Measurements from ENCODE around the gene PSMA4. TPM values are rescaled to one million over a fixed set of nuclear protein-coding genes. Genes with fewer than 3 reads are reported as not detected.
"Not testable (repeated sequence)": the region's sequence is repeated elsewhere in the genome, so short reads cannot be mapped to it uniquely, and the experiment has no call there.

Gene PSMA4
- total RNA-seq, 2 donors from 2014 or later, result 66.2 to 97.5 TPM

DNA sequence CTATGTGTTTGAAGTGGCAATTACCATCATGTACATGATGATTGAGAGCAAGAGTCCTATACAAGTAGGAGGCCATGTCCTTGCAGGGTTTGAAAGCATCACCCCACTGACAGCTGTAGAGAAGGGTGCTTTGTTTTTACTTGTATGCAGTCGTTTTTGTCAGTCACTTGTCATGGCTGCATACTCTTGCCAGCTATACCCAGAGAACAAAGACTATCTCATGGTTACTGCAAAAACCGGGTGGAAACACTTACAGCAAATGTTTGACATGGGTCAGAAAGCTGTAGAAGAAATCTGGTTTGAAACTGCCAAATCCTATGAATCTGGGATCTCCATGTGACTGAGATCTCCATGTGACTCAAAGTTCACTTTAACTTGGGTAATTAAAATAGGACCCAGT lies 6.9 kb upstream of the PSMA4 start:
- Histone ChIP-seq H3K27ac (no peak overlapping the region), H3K36me3 (no peaks in the 10 kb centered on the region), H3K9me3 (no peaks in the 10 kb centered on the region), H3K4me3 (no peak overlapping the region), H3K4me1 (ENCODE audit: control insufficient read depth in 1 of 2, low read depth in 2 of 2) (no peaks in the 10 kb centered on the region), H3K27me3 (replicated peaks; ENCODE audit: insufficient read depth) (no peaks in the 10 kb centered on the region)
- TF ChIP-seq, protein P1, sequence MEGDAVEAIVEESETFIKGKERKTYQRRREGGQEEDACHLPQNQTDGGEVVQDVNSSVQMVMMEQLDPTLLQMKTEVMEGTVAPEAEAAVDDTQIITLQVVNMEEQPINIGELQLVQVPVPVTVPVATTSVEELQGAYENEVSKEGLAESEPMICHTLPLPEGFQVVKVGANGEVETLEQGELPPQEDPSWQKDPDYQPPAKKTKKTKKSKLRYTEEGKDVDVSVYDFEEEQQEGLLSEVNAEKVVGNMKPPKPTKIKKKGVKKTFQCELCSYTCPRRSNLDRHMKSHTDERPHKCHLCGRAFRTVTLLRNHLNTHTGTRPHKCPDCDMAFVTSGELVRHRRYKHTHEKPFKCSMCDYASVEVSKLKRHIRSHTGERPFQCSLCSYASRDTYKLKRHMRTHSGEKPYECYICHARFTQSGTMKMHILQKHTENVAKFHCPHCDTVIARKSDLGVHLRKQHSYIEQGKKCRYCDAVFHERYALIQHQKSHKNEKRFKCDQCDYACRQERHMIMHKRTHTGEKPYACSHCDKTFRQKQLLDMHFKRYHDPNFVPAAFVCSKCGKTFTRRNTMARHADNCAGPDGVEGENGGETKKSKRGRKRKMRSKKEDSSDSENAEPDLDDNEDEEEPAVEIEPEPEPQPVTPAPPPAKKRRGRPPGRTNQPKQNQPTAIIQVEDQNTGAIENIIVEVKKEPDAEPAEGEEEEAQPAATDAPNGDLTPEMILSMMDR (IDR thresholded peaks at IDR 0.05), result no peak
- DNase-seq (ENCODE audit: low spot score), result no peak
- no peak for ATAC-seq (ENCODE audit: insufficient number of reproducible peaks, low FRiP score, low read depth)

DNA sequence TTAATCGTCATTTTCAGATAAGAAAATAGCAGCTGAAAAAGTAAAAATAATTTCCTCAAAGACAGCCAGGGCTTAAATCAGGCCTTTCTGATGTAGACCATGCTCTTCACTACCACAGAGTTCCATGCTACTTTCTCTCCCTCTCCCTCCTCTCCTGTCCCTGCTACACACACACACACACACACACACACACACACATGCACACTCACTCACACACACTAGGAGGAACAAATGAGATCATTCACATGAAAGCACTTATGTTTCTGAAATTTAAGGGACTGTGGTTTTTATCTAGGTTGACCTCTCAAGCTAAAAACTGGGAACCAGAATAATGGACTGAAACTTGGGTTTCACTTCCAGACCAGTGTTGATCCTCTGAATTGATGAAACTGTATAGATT lies 4.1 kb upstream of the PSMA4 start:
- H3K4me1 ChIP-seq (ENCODE audit: control insufficient read depth in 1 of 2, low read depth in 2 of 2), result peaks cover 2 to 6% of the 10 kb centered on the region in 2 donors

DNA sequence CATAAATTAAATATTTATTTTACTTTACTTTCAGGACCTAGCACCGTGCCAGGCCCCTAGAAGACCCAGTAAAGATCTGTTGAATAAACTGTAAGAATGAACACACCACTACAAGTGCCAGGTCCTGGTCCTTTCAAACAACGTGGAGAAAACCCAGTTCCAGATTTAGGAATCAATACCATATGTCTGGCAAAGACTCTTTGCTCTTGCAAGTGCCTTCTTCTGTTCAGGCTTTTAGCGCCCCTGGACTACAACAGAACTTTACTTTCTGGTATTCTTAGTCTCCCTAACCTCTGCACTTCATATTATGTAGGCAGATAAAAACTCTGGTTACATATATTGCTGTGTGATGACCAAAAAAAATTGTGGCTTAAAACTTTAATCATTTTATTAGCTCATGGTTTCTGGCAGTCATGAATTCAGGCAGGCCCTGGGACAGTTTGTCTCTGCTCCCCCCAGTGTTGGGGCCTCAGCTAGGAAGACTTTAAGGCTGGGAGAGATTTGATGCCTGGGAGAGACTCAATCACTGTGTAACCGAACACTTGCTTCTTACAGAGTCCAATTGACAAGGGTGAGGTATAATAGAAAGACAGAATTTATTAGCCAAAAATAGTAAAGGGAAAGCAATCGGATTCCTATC lies 2.9 kb upstream of the PSMA4 start:
- no peak overlapping the region for H3K27ac ChIP-seq
- H3K27me3 ChIP-seq (replicated peaks; ENCODE audit: insufficient read depth), result no peaks in the 10 kb centered on the region
- H3K4me3 ChIP-seq, result no peak overlapping the region
- no peaks in the 10 kb centered on the region for H3K36me3 ChIP-seq
- H3K4me1 ChIP-seq (ENCODE audit: control insufficient read depth in 1 of 2, low read depth in 2 of 2), result peaks cover 13 to 19% of the 10 kb centered on the region in 2 donors
- no peaks in the 10 kb centered on the region for H3K9me3 ChIP-seq
- no peak for DNase-seq (ENCODE audit: low spot score)
- no peak for ATAC-seq (ENCODE audit: insufficient number of reproducible peaks, low FRiP score, low read depth)
- TF ChIP-seq, protein P1 (IDR thresholded peaks at IDR 0.05), result no peak

More for the DNA sequence above, 4.1 kb upstream of the PSMA4 start:
- Histone ChIP-seq H3K4me3 (no peak overlapping the region), H3K9me3 (no peaks in the 10 kb centered on the region), H3K27me3 (replicated peaks; ENCODE audit: insufficient read depth) (no peaks in the 10 kb centered on the region), H3K27ac (no peak overlapping the region), H3K36me3 (no peaks in the 10 kb centered on the region)
- TF ChIP-seq, protein P1 (IDR thresholded peaks at IDR 0.05), result no peak
- ATAC-seq (ENCODE audit: insufficient number of reproducible peaks, low FRiP score, low read depth), result no peak
- DNase-seq (ENCODE audit: low spot score), result no peak

DNA sequence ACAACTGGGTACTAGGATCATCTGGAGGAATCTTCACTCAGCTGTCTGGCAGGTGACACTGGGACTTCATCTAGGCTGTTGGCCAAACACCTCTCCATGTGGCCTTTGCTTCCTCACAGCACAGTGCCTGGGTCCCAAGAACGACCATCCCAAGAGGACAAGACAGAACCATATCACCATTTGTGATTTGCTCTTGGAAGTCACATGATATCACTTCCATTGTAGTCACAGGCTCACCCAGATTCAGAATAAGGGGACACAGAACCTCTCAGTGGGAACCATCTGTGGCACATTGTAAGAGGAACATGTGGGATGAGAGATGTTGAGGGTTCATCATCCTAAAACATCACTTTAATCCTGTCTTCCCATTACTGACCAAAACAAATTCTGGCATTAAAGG lies 1.9 kb upstream of the PSMA4 start:
- ATAC-seq (ENCODE audit: insufficient number of reproducible peaks, low FRiP score, low read depth) (no peak), DNase-seq (ENCODE audit: low spot score) (no peak)
- TF ChIP-seq, protein P1 (IDR thresholded peaks at IDR 0.05), result no peak
- H3K4me1 ChIP-seq (ENCODE audit: control insufficient read depth in 1 of 2, low read depth in 2 of 2), result peaks cover 17 to 28% of the 10 kb centered on the region in 2 donors
- H3K27ac ChIP-seq, result no peak overlapping the region
- no peaks in the 10 kb centered on the region for H3K27me3 ChIP-seq (replicated peaks; ENCODE audit: insufficient read depth)
- peaks cover 8% of the 10 kb centered on the region for H3K36me3 ChIP-seq
- no peak overlapping the region for H3K4me3 ChIP-seq
- H3K9me3 ChIP-seq, result no peaks in the 10 kb centered on the region

DNA sequence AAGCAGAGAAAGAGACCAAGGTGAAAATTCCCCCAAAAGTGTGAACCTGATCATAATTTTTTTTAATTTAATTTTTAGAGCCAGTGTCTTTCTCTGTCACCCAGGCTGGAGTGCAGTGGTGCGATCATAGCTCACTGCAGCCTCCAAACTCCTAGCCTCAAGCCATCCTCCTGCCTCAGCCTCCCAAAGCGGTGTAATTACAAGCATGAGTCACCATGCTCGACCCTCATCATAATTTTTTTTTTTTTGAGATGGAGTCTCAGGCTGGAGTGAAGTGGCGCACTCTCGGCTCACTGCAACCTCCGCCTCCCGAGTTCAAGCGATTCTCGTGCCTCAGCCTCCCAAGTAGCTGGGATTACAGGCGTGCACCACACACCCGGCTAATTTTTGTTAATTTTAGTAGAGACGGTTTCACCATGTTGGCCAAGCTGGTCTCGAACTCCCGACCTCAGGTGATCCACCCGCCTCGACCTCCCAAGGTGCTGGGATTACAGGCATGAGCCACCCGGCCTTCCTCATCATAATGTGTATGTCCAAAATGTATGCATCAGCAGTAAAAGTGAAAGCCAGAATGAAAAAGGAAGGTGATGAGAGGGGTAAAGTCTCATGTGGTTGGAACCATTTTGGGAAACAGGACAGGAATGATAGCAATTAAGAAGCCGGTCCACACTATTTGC lies 642 bp upstream of the PSMA4 start:
- peak overlapping the region; percentile 88 to 96 for H3K27ac ChIP-seq
- H3K9me3 ChIP-seq; DNase-seq (ENCODE audit: low spot score); H3K27me3 ChIP-seq (replicated peaks; ENCODE audit: insufficient read depth); ATAC-seq (ENCODE audit: insufficient number of reproducible peaks, low FRiP score, low read depth): not testable (repeated sequence)
- peaks cover 17 to 28% of the 10 kb centered on the region in 2 donors for H3K4me1 ChIP-seq (ENCODE audit: control insufficient read depth in 1 of 2, low read depth in 2 of 2)
- peaks cover 12% of the 10 kb centered on the region for H3K36me3 ChIP-seq
- H3K4me3 ChIP-seq, result peak overlapping the region; percentile 97

Measured in thoracic aorta (tissue), 2 donors.